GM12878 (cell line): ENCODE results near the gene OXT. TPM values are rescaled to one million over a fixed set of nuclear protein-coding genes. Genes with fewer than 3 reads are reported as not detected.
"Not testable (repeated sequence)": the region's sequence is repeated elsewhere in the genome, so short reads cannot be mapped to it uniquely, and the experiment has no call there.

Experiments
- ATAC-seq: fragments of 200-7000 bp; cut with Tn5 transposase; 3 replicates; pipeline ENCODE4 v1.9.1; 2020; ENCODE audit warnings: mild to moderate bottlenecking, moderate library complexity
- BruUV-seq: library from RNA; stranded (reverse); fragments of 400-500 nt; replicated peaks from 2 replicates; lab custom pipeline; 2021; lab: Mats Ljungman, UMichigan
- CTCF ChIA-PET: fragments of 300-600 bp; sonication (Branson Sonifier 250); formaldehyde crosslinking; extraction: SDS; loops from one replicate; lab custom pipeline; 2021; ENCODE audit warnings: inconsistent platforms; lab: Yijun Ruan, JAX
- POLR2A ChIA-PET: fragments of 350-600 bp; formaldehyde crosslinking; extraction: SDS; loops from one replicate; lab custom pipeline; 2021; ENCODE audit warnings: inconsistent platforms; lab: Charles Lee
- RAD21 ChIA-PET: fragments of 300-600 bp; sonication (Branson Sonifier 250); formaldehyde crosslinking; loops from one replicate; lab custom pipeline; 2023; ENCODE audit warnings: antibody characterized with exemption; ENCODE audit not compliant: unreplicated experiment; lab: Charles Lee
- SMC1A ChIA-PET: fragments of 300-600 bp; sonication (Branson Sonifier 250); formaldehyde crosslinking; loops from one replicate; lab custom pipeline; 2023; ENCODE audit not compliant: unreplicated experiment, uncharacterized antibody; lab: Charles Lee
- DNase-seq: peaks from one replicate; pipeline ENCODE4 v3.0.0-alpha.2; 2011; ENCODE audit warnings: low read depth, low spot score
- FAIRE-seq: peaks from 3 replicates; lab custom pipeline; 2011; peaks lifted over from hg19 to GRCh38; lab: Jason Lieb, UNC
- H2AFZ ChIP-seq: 2 replicates; pipeline ENCODE4 v1.6.0; 2011; ENCODE audit warnings: low read depth, low read length, control low read depth; ENCODE audit not compliant: control insufficient read depth
- H3K27ac ChIP-seq: 2 replicates; pipeline ENCODE4 v1.5.1; 2011; ENCODE audit warnings: control low read depth; ENCODE audit not compliant: control insufficient read depth, insufficient read depth
- H3K27me3 ChIP-seq, 2 experiments: replicated peaks in 1 of 2; 2 replicates each; pipeline versions ENCODE4 v1.6.0 to v1.6.1; 2011; ENCODE audit warnings: low read length in 1 of 2; ENCODE audit not compliant: control insufficient read depth in 2 of 2, insufficient read depth in 2 of 2
- H3K36me3 ChIP-seq, 2 experiments: 2 replicates each; pipeline ENCODE4 v1.5.1; 2011; ENCODE audit warnings: low read length in 1 of 2; ENCODE audit not compliant: control insufficient read depth in 2 of 2, insufficient read depth in 2 of 2
- H3K4me1 ChIP-seq: 2 replicates; pipeline ENCODE4 v1.6.1; 2011; ENCODE audit warnings: mild to moderate bottlenecking, low read length, moderate library complexity, mixed read lengths; ENCODE audit not compliant: control insufficient read depth, insufficient read depth
- H3K4me2 ChIP-seq: 2 replicates; pipeline ENCODE4 v1.6.0; 2011; ENCODE audit warnings: control low read depth; ENCODE audit not compliant: control insufficient read depth, insufficient read depth
- H3K4me3 ChIP-seq: fragments of 200-600 bp; sonication (generic); 2 replicates; pipeline ENCODE4 v1.5.1; 2016
- H3K79me2 ChIP-seq: 2 replicates; pipeline ENCODE4 v1.6.0; 2011; ENCODE audit warnings: low read length; ENCODE audit not compliant: control insufficient read depth, insufficient read depth
- H3K9ac ChIP-seq: 2 replicates; pipeline ENCODE4 v1.8.0; 2011; ENCODE audit warnings: low read length, control low read depth, mixed read lengths; ENCODE audit not compliant: control insufficient read depth, insufficient read depth
- H3K9me3 ChIP-seq: replicated peaks from 3 replicates; pipeline ENCODE4 v1.5.1; 2011; ENCODE audit warnings: mild to moderate bottlenecking, low read length; ENCODE audit not compliant: control insufficient read depth, insufficient read depth
- H4K20me1 ChIP-seq: 2 replicates; pipeline ENCODE4 v1.6.0; 2011; ENCODE audit not compliant: control insufficient read depth, insufficient read depth
- ATF7 ChIP-seq: fragments of 450-650 bp; IDR thresholded peaks from 2 replicates; pipeline ENCODE4 v1.6.1; 2016; ENCODE audit warnings: low read depth, mild to moderate bottlenecking
- CEBPB ChIP-seq, 2 experiments: fragments of 150-350 bp in 1 of 2; IDR thresholded peaks; 2 replicates each; pipeline ENCODE4 v1.6.1; 2012 to 2014; ENCODE audit warnings: low read depth in 2 of 2, low read length in 2 of 2, borderline replicate concordance in 1 of 2, inconsistent platforms in 1 of 2
- SMC3 ChIP-seq: IDR thresholded peaks from 2 replicates; pipeline ENCODE4 v1.6.1; 2011; ENCODE audit warnings: low read length, improper control_type of control experiment, borderline replicate concordance
- WGBS: methylation state at CpG from one replicate; pipeline ENCODE4 v1.1.6; 2016; ENCODE audit warnings: low lambda C conversion rate; ENCODE audit not compliant: insufficient replicate concordance, insufficient coverage; ENCODE audit errors: missing lambda C conversion rate; 5-methylcytosine and 5-hydroxymethylcytosine counted together
- in situ Hi-C: fragments of 300-500 bp; cut with MboI; formaldehyde crosslinking; loops from 9 replicates; pipeline ENCODE4 v1.14.3; 2018; ENCODE audit warnings: mixed read lengths
- intact Hi-C: fragments of 100-400 bp; cut with micrococcal nuclease; formaldehyde crosslinking; loops from one replicate; pipeline ENCODE4 v1.14.2; 2022; ENCODE audit not compliant: unreplicated experiment
- polyA plus RNA-seq, 11 experiments: library from polyadenylated mRNA; depleted of rRNA in 4 of 11; unstranded in 6 of 11; stranded (reverse) in 5 of 11; fragments of >200 nt; fragmentation: Nextera tagmentation in 4 of 11; fragmentation: Illumina TruSeq in 1 of 11; extraction: Ambion mirVana in 4 of 11; extraction: Trizol in 1 of 11; gene quantifications; 1 replicate in 1 of 11; 2 replicates in 10 of 11; pipeline versions ENCODE4 v1.2.1 to v1.2.3, GENCODE V29; 2011 to 2016; ENCODE audit warnings: inconsistent platforms in 2 of 11, missing spikeins in 2 of 11, low read depth in 1 of 11
- total RNA-seq, 4 experiments: library from RNA; depleted of rRNA in 3 of 4; stranded (reverse); fragments of >200 nt in 3 of 4; fragmentation: Illumina TruSeq in 1 of 4; extraction: Trizol in 1 of 4; gene quantifications; 2 replicates each; pipeline versions ENCODE4 v1.2.1 to v1.2.3, GENCODE V29; 2013 to 2021
- TF ChIP-seq, protein P1 (sequence below), 3 experiments: IDR thresholded peaks in 2 of 3; conservative IDR thresholded peaks in 1 of 3; 2 replicates each; pipeline ENCODE4 v1.5.1; 2011; ENCODE audit warnings: low read depth in 3 of 3, low read length in 3 of 3, mild to moderate bottlenecking in 3 of 3, control low read depth in 2 of 3, moderate library complexity in 2 of 3, inconsistent platforms in 1 of 3, mixed read lengths in 1 of 3; ENCODE audit not compliant: control insufficient read depth in 2 of 3, insufficient read depth in 1 of 3; ENCODE audit errors: extremely low read depth in 1 of 3

The OXT gene
- total and polyA plus RNA-seq, 10 of the 15 experiments (the other 5 are each of a cell fraction or from before 2014, with no cell fraction given) = not detected

GRCh38 chr20:3117839-3118379, 46.5 kb downstream of the OXT start:
- H3K9me3 ChIP-seq, H3K27me3 ChIP-seq, H3K9ac ChIP-seq, H3K4me1 ChIP-seq, H3K27ac ChIP-seq, H3K79me2 ChIP-seq, H2AFZ ChIP-seq, in situ Hi-C loops, BruUV-seq, H3K36me3 ChIP-seq, H4K20me1 ChIP-seq, H3K4me3 ChIP-seq: not testable (repeated sequence)
- FAIRE-seq = peak; percentile 35
- RAD21 ChIA-PET = interaction anchor here (1.0 kb wide), 1 partner anchor 76 kb away, joined by 3 read pairs; no protein-coding TSS in a partner anchor
- 48% methylated on average over 14 of the region's 14 CpGs for WGBS
- DNase-seq = peak; percentile 9
- POLR2A ChIA-PET = interaction anchor here (0.6 kb wide), 1 partner anchor 104 kb away, joined by 8 read pairs; no protein-coding TSS in a partner anchor
- intact Hi-C loops = loop anchor here (5.0 kb wide), 1 partner anchor 199 kb away; no protein-coding TSS in a partner anchor
- peak in 1 of 2 experiments; percentile 51; a peak in 1 of 4 replicates for TF ChIP-seq CEBPB (IDR thresholded peaks at IDR 0.05; ENCODE audit: borderline replicate concordance in 1 of 2, low read depth in 2 of 2, low read length in 2 of 2)
- TF ChIP-seq SMC3 = peak; percentile 44; the same call in 1 of the 2 replicates
- TF ChIP-seq, protein P1, sequence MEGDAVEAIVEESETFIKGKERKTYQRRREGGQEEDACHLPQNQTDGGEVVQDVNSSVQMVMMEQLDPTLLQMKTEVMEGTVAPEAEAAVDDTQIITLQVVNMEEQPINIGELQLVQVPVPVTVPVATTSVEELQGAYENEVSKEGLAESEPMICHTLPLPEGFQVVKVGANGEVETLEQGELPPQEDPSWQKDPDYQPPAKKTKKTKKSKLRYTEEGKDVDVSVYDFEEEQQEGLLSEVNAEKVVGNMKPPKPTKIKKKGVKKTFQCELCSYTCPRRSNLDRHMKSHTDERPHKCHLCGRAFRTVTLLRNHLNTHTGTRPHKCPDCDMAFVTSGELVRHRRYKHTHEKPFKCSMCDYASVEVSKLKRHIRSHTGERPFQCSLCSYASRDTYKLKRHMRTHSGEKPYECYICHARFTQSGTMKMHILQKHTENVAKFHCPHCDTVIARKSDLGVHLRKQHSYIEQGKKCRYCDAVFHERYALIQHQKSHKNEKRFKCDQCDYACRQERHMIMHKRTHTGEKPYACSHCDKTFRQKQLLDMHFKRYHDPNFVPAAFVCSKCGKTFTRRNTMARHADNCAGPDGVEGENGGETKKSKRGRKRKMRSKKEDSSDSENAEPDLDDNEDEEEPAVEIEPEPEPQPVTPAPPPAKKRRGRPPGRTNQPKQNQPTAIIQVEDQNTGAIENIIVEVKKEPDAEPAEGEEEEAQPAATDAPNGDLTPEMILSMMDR (IDR thresholded peaks at IDR 0.05 in 2 of 3, conservative IDR thresholded peaks at IDR 0.05 in 1 of 3; ENCODE audit: control insufficient read depth in 2 of 3, extremely low read depth in 1 of 3, insufficient read depth in 1 of 3, low read depth in 3 of 3, low read length in 3 of 3) = peak; percentile 31 to 79 (median 65)
- TF ChIP-seq ATF7 = peak; percentile 93
- H3K4me2 ChIP-seq = 0 out of 2 replicates have a peak overlapping the region, but pooled peaks have one; percentile 22
- ATAC-seq = peak; percentile 93
- SMC1A ChIA-PET = interaction anchor here (1.1 kb wide), 1 partner anchor 199 kb away, joined by 3 read pairs; no protein-coding TSS in a partner anchor
- CTCF ChIA-PET = interaction anchor here (0.7 to 2.2 kb wide), 4 partner anchors 64 to 198 kb away, joined by 3 to 12 read pairs (median 6); no protein-coding TSS in a partner anchor
